ENCODE measurements around the gene SORL1.
"Not testable (repeated sequence)": the region's sequence is repeated elsewhere in the genome, so short reads cannot be mapped to it uniquely, and the experiment has no call there.

The SORL1 gene

GRCh38 chr11:121564948-121565684 is 113.0 kb downstream of the SORL1 start:
- DNase-seq (ENCODE audit: low read depth): no peak

GRCh38 chr11:121566279-121567168 is 114.4 kb downstream of the SORL1 start:
- DNase-seq (ENCODE audit: low read depth): no peak

- no peak for DNase-seq (ENCODE audit: low read depth)
Measured at GRCh38 chr11:121567995-121568394, 115.9 kb downstream of the SORL1 start.

- DNase-seq (ENCODE audit: low read depth): not testable (repeated sequence)
Measured at GRCh38 chr11:121569332-121570299, 117.5 kb downstream of the SORL1 start.

- DNase-seq (ENCODE audit: low read depth): no peak
Measured at GRCh38 chr11:121570453-121570852, 118.3 kb downstream of the SORL1 start.

GRCh38 chr11:121571506-121571905 is 119.4 kb downstream of the SORL1 start:
- DNase-seq (ENCODE audit: low read depth): no peak

- no peak for DNase-seq (ENCODE audit: low read depth)
Measured at GRCh38 chr11:121572571-121573059, 120.5 kb downstream of the SORL1 start.

- DNase-seq (ENCODE audit: low read depth): no peak
Measured at GRCh38 chr11:121574801-121575200, 122.7 kb downstream of the SORL1 start.

- DNase-seq (ENCODE audit: low read depth): peak; percentile 16
Measured at GRCh38 chr11:121575250-121575962, 123.3 kb downstream of the SORL1 start.

- no peak for DNase-seq (ENCODE audit: low read depth)
Measured at GRCh38 chr11:121575963-121576290, 123.8 kb downstream of the SORL1 start.

- no peak for DNase-seq (ENCODE audit: low read depth)
Measured at GRCh38 chr11:121576531-121576930, 124.4 kb downstream of the SORL1 start.

- no peak for DNase-seq (ENCODE audit: low read depth)
Measured at GRCh38 chr11:121577106-121577848, 125.2 kb downstream of the SORL1 start.

GRCh38 chr11:121578251-121578976 is 126.3 kb downstream of the SORL1 start:
- DNase-seq (ENCODE audit: low read depth): peak; percentile 7

- no peak for DNase-seq (ENCODE audit: low read depth)
Measured at GRCh38 chr11:121580154-121580553, 128.0 kb downstream of the SORL1 start.

- DNase-seq (ENCODE audit: low read depth): no peak
Measured at GRCh38 chr11:121581607-121582006, 129.5 kb downstream of the SORL1 start.

GRCh38 chr11:121582296-121582695 is 130.2 kb downstream of the SORL1 start:
- DNase-seq (ENCODE audit: low read depth): no peak

GRCh38 chr11:121583825-121584224 is 131.7 kb downstream of the SORL1 start:
- no peak for DNase-seq (ENCODE audit: low read depth)

- DNase-seq (ENCODE audit: low read depth): no peak
Measured at GRCh38 chr11:121586750-121587149, 134.6 kb downstream of the SORL1 start.

- DNase-seq (ENCODE audit: low read depth): no peak
Measured at GRCh38 chr11:121587182-121587581, 135.1 kb downstream of the SORL1 start.

GRCh38 chr11:121588747-121589146 is 136.6 kb downstream of the SORL1 start:
- DNase-seq (ENCODE audit: low read depth): no peak

All from iris pigment epithelial cell (primary cell).